WTC11 (cell line): ENCODE measurements around the gene STK11. TPM values are rescaled to one million over a fixed set of nuclear protein-coding genes. Genes with fewer than 3 reads are reported as not detected.

ENCODE experiments used
- ATAC-seq: fragments of 200-7000 bp; cut with Tn5 transposase; 2 replicates; pipeline ENCODE4 v1.10.0; 2021; ENCODE audit warnings: mild to moderate bottlenecking, moderate library complexity
- CTCF ChIA-PET: fragments of 300-600 bp; sonication (Branson Sonifier 250); formaldehyde crosslinking; loops from one replicate; lab custom pipeline; 2021; ENCODE audit warnings: antibody characterized with exemption; lab: Charles Lee
- POLR2A ChIA-PET: fragments of 350-600 bp; sonication (Branson Sonifier 250); formaldehyde crosslinking; loops from one replicate; lab custom pipeline; 2021; ENCODE audit warnings: antibody characterized with exemption; lab: Charles Lee
- DNase-seq: peaks from one replicate; pipeline ENCODE4 v3.0.0; 2021; ENCODE audit warnings: low spot score
- H3K27ac Mint-ChIP-seq: 2 replicates; pipeline ENCODE4 v1.8.0; 2021; ENCODE audit warnings: mixed read lengths
- H3K27me3 Mint-ChIP-seq: 2 replicates; pipeline ENCODE4 v1.8.0; 2021; ENCODE audit warnings: low read depth, mild to moderate bottlenecking, moderate library complexity, mixed read lengths
- H3K36me3 Mint-ChIP-seq: 2 replicates; pipeline ENCODE4 v1.8.0; 2021; ENCODE audit warnings: mixed read lengths
- H3K4me1 Mint-ChIP-seq: 2 replicates; pipeline ENCODE4 v1.8.0; 2022; ENCODE audit warnings: mixed read lengths
- H3K4me3 Mint-ChIP-seq: 2 replicates; pipeline ENCODE4 v1.8.0; 2021; ENCODE audit warnings: mild to moderate bottlenecking, moderate library complexity, mixed read lengths
- H3K9me3 Mint-ChIP-seq: 2 replicates; pipeline ENCODE4 v1.8.0; 2021; ENCODE audit warnings: mixed read lengths
- AFF4 ChIP-seq: sonication (generic); formaldehyde crosslinking; IDR thresholded peaks from 2 replicates; pipeline ENCODE4 v1.8.1; 2023; ENCODE audit warnings: mild to moderate bottlenecking, missing genetic modification reagents, borderline replicate concordance
- ATF1 ChIP-seq: sonication (generic); formaldehyde crosslinking; IDR thresholded peaks from 2 replicates; pipeline ENCODE4 v1.8.1; 2023; ENCODE audit warnings: mild to moderate bottlenecking, moderate library complexity, missing genetic modification reagents
- ERG ChIP-seq: fragments of 250-450 bp; sonication (Bioruptor Pico); IDR thresholded peaks from 2 replicates; pipeline ENCODE4 v1.8.0; 2021; ENCODE audit warnings: mild to moderate bottlenecking
- FOXP1 ChIP-seq: sonication (generic); formaldehyde crosslinking; IDR thresholded peaks from 2 replicates; pipeline ENCODE4 v1.8.0; 2022; ENCODE audit warnings: missing genetic modification reagents, mild to moderate bottlenecking, moderate library complexity, borderline replicate concordance
- NFATC4 ChIP-seq: fragments of 250-450 bp; sonication (Bioruptor Pico); IDR thresholded peaks from 2 replicates; pipeline ENCODE4 v1.9.0; 2021; ENCODE audit warnings: mild to moderate bottlenecking
- NFE2L1 ChIP-seq: sonication (generic); formaldehyde crosslinking; IDR thresholded peaks from 2 replicates; pipeline ENCODE4 v1.8.1; 2023; ENCODE audit warnings: missing genetic modification reagents
- NR1H2 ChIP-seq: sonication (generic); formaldehyde crosslinking; IDR thresholded peaks from 2 replicates; pipeline ENCODE4 v1.9.0; 2021; ENCODE audit warnings: mild to moderate bottlenecking, moderate library complexity, missing genetic modification reagents
- NR2C2 ChIP-seq: sonication (generic); formaldehyde crosslinking; IDR thresholded peaks from 2 replicates; pipeline ENCODE4 v1.8.0; 2022; ENCODE audit warnings: mild to moderate bottlenecking, missing genetic modification reagents
- OVOL2 ChIP-seq: fragments of 250-450 bp; sonication (Bioruptor Pico); IDR thresholded peaks from 2 replicates; pipeline ENCODE4 v1.9.0; 2021; ENCODE audit warnings: mild to moderate bottlenecking, borderline replicate concordance
- PRRX2 ChIP-seq: fragments of 250-450 bp; sonication (Bioruptor Pico); IDR thresholded peaks from 2 replicates; pipeline ENCODE4 v1.8.0; 2021; ENCODE audit warnings: mild to moderate bottlenecking
- RELA ChIP-seq: sonication (generic); formaldehyde crosslinking; IDR thresholded peaks from 2 replicates; pipeline ENCODE4 v1.8.1; 2022; ENCODE audit warnings: missing genetic modification reagents, mild to moderate bottlenecking, borderline replicate concordance
- SMAD3 ChIP-seq: sonication (generic); formaldehyde crosslinking; IDR thresholded peaks from 2 replicates; pipeline ENCODE4 v1.8.0; 2022; ENCODE audit warnings: missing genetic modification reagents, mild to moderate bottlenecking, borderline replicate concordance
- TEAD1 ChIP-seq: sonication (generic); formaldehyde crosslinking; IDR thresholded peaks from 2 replicates; pipeline ENCODE4 v1.8.0; 2022; ENCODE audit warnings: mild to moderate bottlenecking, missing genetic modification reagents
- ZMAT4 ChIP-seq: fragments of 250-450 bp; sonication (Bioruptor Pico); IDR thresholded peaks from 2 replicates; pipeline ENCODE4 v1.9.0; 2021; ENCODE audit warnings: mild to moderate bottlenecking
- total RNA-seq: library from RNA; stranded (reverse); gene quantifications from 3 replicates; pipeline ENCODE4 v1.2.3, GENCODE V29; 2021
- TF ChIP-seq, protein P1 (sequence below): fragments of 250-450 bp; sonication (Bioruptor Pico); IDR thresholded peaks from 2 replicates; pipeline ENCODE4 v1.9.0; 2021; ENCODE audit warnings: moderate library complexity, mild to moderate bottlenecking, inconsistent platforms, borderline replicate concordance
- TF ChIP-seq, protein P2 (sequence below): sonication (generic); formaldehyde crosslinking; IDR thresholded peaks from 2 replicates; pipeline ENCODE4 v1.8.1; 2023; ENCODE audit warnings: mild to moderate bottlenecking, missing genetic modification reagents, moderate library complexity
- TF ChIP-seq, protein P3 (sequence below): fragments of 250-450 bp; sonication (Bioruptor Pico); IDR thresholded peaks from 2 replicates; pipeline ENCODE4 v1.9.0; 2021; ENCODE audit warnings: mild to moderate bottlenecking

The STK11 gene
- total RNA-seq, 1 experiment from 2014 or later: 112 TPM

DNA sequence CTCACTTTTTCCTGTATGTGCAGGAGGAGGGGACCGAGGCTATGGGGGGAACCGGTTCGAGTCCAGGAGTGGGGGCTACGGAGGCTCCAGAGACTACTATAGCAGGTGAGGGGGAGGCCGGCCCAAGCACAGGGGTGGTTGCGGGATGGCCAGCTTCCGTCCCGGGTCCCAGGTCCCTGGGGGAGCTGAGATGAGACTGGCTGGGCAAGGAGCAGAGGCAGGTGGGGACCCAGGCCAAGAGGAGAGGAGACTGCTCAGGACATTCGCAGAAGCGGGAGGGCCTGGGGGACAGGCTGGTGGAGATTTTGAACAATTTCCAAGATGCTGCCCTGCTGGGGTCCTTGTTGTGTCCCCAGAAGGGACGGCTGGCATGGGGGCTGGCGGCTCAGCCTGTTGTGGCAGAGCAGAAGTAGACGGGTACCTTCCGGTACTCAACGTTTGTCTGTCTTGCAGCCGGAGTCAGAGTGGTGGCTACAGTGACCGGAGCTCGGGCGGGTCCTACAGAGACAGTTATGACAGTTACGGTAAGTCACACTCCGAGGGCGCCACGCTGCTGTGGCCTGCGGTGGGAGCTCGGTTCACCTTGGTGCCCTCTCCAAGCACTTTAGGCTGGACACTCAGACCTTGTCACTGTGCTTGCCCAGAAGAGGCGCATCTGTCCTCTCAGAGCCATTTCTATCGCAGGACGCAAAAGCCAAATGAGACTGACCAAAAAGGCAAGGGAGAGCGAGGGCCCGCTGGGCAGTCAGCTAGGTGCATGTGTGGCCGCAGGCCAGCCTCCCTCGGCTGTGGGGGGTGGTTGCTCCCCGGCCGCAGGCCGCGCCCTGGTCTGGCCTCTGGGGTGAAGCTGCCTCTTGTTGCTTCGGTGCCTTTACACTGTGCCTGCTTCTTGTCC lies 66.2 kb downstream of the STK11 start:
- DNase-seq: no peak
- H3K27ac Mint-ChIP-seq: peak overlapping the region; percentile 65; the same call in 1 of the 2 replicates
- CTCF ChIA-PET: interaction anchor here (3.0 kb wide), 1 partner anchor 27 kb away, joined by 24 read pairs; no protein-coding TSS in a partner anchor

GRCh38 chr19:1272423-1273262 lies 67.1 kb downstream of the STK11 start:
- POLR2A ChIA-PET: interaction anchor here (0.6 to 1.2 kb wide), 3 partner anchors 13 to 1227 kb away, joined by 3 read pairs; no protein-coding TSS in a partner anchor
- H3K9me3 Mint-ChIP-seq: no peaks in the 10 kb centered on the region
- no peak for TF ChIP-seq TEAD1 (CRISPR knock-in tag)
- TF ChIP-seq RELA (CRISPR knock-in tag): 0 out of 2 replicates have a peak, but pooled peaks have one; percentile 22
- TF ChIP-seq, all 79 proteins: peak for 1
- CTCF ChIA-PET: interaction anchor here (3.0 kb wide), 1 partner anchor 28 kb away, joined by 24 read pairs; no protein-coding TSS in a partner anchor
- Mint-ChIP-seq H3K4me3 (peak overlapping the region; percentile 34), H3K4me1 (peaks cover 52% of the 10 kb centered on the region), H3K36me3 (peaks cover 45% of the 10 kb centered on the region), H3K27ac (peak overlapping the region; percentile 94), H3K27me3 (0 out of 2 replicates have a peak, but pooled peaks cover 3% of the 10 kb centered on the region)
- ATAC-seq: no peak
- DNase-seq: no peak

More for the DNA sequence above, 66.2 kb downstream of the STK11 start:
- Mint-ChIP-seq H3K4me1 (peaks cover 55% of the 10 kb centered on the region), H3K36me3 (peaks cover 43% of the 10 kb centered on the region), H3K27me3 (peaks cover 7% of the 10 kb centered on the region), H3K4me3 (peak overlapping the region; percentile 79)
- POLR2A ChIA-PET: interaction anchor here (0.5 kb wide), 1 partner anchor 16 kb away, joined by 3 read pairs; no protein-coding TSS in a partner anchor
- no peak for ATAC-seq
- TF ChIP-seq FOXP1 (CRISPR knock-in tag) (no peak), ATF1 (CRISPR knock-in tag) (no peak), NR2C2 (no peak), OVOL2 (CRISPR knock-in tag) (no peak), AFF4 (no peak), NFATC4 (CRISPR knock-in tag) (no peak), PRRX2 (CRISPR knock-in tag) (no peak)
- TF ChIP-seq, protein P1, sequence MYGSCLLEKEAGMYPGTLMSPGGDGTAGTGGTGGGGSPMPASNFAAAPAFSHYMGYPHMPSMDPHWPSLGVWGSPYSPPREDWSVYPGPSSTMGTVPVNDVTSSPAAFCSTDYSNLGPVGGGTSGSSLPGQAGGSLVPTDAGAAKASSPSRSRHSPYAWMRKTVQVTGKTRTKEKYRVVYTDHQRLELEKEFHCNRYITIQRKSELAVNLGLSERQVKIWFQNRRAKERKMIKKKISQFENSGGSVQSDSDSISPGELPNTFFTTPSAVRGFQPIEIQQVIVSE (CRISPR knock-in tag): no peak
- TF ChIP-seq, protein P2, sequence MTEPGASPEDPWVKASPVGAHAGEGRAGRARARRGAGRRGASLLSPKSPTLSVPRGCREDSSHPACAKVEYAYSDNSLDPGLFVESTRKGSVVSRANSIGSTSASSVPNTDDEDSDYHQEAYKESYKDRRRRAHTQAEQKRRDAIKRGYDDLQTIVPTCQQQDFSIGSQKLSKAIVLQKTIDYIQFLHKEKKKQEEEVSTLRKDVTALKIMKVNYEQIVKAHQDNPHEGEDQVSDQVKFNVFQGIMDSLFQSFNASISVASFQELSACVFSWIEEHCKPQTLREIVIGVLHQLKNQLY: no peak
- TF ChIP-seq, all 79 proteins: peak for 0
- H3K9me3 Mint-ChIP-seq: no peaks in the 10 kb centered on the region

DNA sequence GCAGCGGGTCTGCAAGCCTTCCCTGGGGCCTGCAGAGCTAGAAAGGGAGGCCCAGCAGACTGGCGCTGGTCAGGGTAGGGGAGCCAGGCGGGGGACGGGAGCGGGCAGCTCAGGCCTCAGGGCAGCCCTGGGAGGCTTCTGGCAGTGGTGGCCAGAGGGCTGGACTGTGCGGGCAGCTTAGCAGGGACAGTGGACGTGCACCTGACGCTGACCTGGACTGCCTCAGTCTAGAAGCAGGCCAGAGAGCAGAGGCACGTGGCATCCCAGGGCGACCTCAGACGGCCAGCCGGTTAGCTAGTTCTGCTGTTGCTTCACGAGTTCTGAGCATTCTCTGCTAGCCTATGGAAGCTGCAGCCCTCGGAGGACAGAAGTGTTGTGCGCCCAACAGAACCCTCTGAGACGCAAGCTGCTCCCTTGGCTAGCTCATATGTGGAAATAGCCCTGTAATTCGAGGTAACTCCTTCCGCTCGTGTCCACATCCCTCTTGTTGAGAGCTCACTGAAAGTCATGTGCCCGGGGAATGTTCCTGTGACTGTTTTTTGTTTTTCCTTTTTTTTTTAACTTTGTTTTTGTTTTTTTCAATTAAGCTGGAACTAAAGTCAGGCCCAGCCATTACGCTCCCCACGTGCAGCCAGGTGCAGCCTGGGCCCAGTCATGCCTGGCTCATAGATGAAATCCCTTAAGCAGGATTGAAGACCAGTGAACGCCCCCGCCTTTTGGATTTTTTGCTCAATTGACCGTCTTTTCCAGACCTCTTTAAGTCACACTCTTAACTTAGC lies 67.9 kb downstream of the STK11 start:
- ATAC-seq (no peak), DNase-seq (no peak)
- Mint-ChIP-seq H3K4me3 (peak overlapping the region; percentile 49), H3K9me3 (no peaks in the 10 kb centered on the region), H3K36me3 (peaks cover 45% of the 10 kb centered on the region), H3K27me3 (0 out of 2 replicates have a peak, but pooled peaks cover 3% of the 10 kb centered on the region), H3K27ac (peak overlapping the region; percentile 95), H3K4me1 (peaks cover 45% of the 10 kb centered on the region)
- ChIA-PET POLR2A (interaction anchor here (0.6 to 1.7 kb wide), 7 partner anchors 13 to 1226 kb away, joined by 3 to 6 read pairs (median 3); no protein-coding TSS in a partner anchor), CTCF (interaction anchor here (0.6 to 3.0 kb wide), 3 partner anchors 29 to 231 kb away, joined by 3 to 24 read pairs (median 3); no protein-coding TSS in a partner anchor)
- TF ChIP-seq, protein P3, sequence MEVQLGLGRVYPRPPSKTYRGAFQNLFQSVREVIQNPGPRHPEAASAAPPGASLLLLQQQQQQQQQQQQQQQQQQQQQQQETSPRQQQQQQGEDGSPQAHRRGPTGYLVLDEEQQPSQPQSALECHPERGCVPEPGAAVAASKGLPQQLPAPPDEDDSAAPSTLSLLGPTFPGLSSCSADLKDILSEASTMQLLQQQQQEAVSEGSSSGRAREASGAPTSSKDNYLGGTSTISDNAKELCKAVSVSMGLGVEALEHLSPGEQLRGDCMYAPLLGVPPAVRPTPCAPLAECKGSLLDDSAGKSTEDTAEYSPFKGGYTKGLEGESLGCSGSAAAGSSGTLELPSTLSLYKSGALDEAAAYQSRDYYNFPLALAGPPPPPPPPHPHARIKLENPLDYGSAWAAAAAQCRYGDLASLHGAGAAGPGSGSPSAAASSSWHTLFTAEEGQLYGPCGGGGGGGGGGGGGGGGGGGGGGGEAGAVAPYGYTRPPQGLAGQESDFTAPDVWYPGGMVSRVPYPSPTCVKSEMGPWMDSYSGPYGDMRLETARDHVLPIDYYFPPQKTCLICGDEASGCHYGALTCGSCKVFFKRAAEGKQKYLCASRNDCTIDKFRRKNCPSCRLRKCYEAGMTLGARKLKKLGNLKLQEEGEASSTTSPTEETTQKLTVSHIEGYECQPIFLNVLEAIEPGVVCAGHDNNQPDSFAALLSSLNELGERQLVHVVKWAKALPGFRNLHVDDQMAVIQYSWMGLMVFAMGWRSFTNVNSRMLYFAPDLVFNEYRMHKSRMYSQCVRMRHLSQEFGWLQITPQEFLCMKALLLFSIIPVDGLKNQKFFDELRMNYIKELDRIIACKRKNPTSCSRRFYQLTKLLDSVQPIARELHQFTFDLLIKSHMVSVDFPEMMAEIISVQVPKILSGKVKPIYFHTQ (CRISPR knock-in tag): no peak
- no peak for TF ChIP-seq NFE2L1 (CRISPR knock-in tag)
- TF ChIP-seq ERG: no peak
- TF ChIP-seq NR1H2 (CRISPR knock-in tag): no peak
- no peak for TF ChIP-seq SMAD3 (CRISPR knock-in tag)
- TF ChIP-seq ZMAT4 (CRISPR knock-in tag): no peak
